ENCODE data around the gene NOS1AP.
"Not testable (repeated sequence)": the region's sequence is repeated elsewhere in the genome, so short reads cannot be mapped to it uniquely, and the experiment has no call there.

NOS1AP gene

DNA sequence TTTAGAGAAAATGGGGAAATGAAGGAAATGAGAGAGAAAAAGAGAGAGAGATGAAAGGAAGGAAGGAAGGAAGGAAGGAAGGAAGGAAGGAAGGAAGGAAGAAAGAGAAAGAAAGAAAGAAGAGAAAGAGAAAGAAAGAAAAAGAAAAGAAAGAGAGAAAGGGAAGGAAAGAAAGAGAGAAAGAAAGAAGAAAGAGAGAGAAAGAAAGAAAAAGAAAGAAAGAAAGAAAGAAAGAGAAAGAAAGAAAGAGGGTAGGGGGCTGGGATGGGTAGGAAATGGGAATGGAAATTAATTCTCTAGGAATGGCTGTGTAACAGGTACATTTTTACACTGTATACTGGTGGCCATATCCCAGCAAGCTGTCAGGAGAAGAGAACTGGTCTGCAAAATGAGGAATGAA lies 346.7 kb downstream of the NOS1AP start:
- no peak for DNase-seq (ENCODE audit: low read depth)

DNA sequence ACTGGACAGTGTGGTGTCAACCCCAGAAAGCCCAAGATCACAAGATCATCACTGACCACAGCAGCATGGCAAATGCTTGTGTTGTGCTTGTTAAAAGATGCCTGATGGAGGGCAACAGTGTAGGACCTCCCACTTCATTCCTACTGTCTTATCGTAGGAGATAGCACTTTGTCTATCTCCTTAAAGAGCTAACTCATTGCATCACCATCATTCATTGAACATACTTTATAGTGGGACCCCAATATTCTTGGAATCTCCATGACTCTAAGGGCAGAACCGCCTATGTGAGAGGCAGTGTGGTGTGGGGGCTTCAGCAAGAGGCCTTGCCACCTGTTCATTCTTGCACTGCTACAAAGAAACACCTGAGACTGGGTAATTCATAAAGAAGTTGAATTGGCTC lies 347.4 kb downstream of the NOS1AP start:
- DNase-seq (ENCODE audit: low read depth), result no peak

DNA sequence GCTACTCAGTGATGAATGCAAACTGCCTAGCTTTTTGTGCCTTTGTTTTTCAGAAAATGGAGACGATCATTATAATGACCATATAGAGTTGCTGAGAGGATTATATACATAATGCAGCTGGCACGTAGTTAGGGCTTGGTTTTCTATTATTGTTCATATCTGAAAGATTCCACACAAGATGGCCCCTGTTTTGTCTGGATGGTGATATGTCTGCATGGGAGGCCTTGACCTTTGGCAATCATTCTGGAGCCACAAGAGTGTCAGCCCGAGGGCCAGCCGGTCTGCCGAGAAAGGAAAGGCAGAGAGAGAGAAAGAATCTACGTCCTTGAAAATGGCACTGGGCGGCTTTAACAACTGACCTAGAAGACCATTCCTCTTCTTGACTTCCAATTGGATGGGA lies 348.2 kb downstream of the NOS1AP start:
- DNase-seq (ENCODE audit: low read depth), result no peak

DNA sequence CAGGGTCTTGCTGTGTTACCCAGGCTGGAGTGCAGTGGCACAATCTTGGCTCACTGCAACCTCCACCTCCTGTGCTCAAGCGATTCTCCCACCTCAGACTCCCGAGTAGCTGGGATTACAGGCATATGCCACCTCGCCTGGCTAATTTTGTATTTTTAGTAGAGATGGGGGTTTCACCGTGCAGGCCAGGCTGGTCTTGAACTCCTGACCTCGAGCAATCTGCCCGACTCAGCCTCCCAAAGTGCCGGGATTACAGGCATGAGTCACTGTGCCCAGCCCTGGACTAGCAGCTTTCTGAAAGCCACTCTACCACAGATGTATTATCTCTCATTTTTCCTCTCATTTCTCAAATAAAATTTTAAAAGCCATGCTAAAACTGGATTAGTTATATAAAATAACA lies 349.1 kb downstream of the NOS1AP start:
- not testable (repeated sequence) for DNase-seq (ENCODE audit: low read depth)

DNA sequence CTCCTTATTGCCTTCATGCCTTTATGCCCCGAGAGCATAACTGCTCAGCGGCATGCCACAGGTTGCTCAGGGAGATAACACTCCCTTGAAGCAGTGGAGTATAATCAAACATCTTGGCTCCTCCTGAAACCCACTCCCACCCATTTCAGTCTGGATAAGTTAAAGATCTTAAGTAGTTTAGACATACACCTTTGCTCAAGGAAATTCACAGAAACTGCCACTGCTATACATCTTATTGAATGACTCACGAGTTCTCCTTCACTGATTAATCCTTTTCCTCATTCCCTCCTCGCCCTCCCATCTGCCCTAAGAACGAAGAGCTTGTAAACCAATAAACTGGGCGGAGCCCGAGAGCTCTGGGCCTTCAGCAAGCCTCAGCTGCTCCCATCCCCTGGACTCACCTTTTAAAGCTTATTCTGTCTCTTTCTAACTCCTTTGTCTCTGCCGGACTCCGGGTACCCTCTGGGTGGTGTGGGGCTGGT lies 350.0 kb downstream of the NOS1AP start:
- DNase-seq (ENCODE audit: low read depth), result not testable (repeated sequence)
